Immature natural killer cell (primary cell): ENCODE measurements around the gene PCGF5. TPM values are rescaled to one million over a fixed set of nuclear protein-coding genes. Genes with fewer than 3 reads are reported as not detected.
"Not testable (repeated sequence)": the region's sequence is repeated elsewhere in the genome, so short reads cannot be mapped to it uniquely, and the experiment has no call there.

Experiments
- DNase-seq, 3 donors: peaks; one replicate each; pipeline ENCODE4 v3.0.0; 2022; ENCODE audit warnings: mixed read lengths in 1 of 3
- H3K27ac Mint-ChIP-seq, 6 donors: one replicate each; pipeline ENCODE4 v1.8.0; 2020; ENCODE audit warnings: mixed read lengths in 6 of 6, mild to moderate bottlenecking in 5 of 6, inconsistent platforms in 4 of 6, moderate library complexity in 3 of 6
- H3K27me3 Mint-ChIP-seq, 3 donors: one replicate each; pipeline ENCODE4 v1.8.0; 2020 to 2021; ENCODE audit warnings: low read depth in 3 of 3, mild to moderate bottlenecking in 3 of 3, mixed read lengths in 3 of 3, moderate library complexity in 3 of 3, inconsistent platforms in 1 of 3
- H3K36me3 Mint-ChIP-seq, 3 donors: one replicate each; pipeline ENCODE4 v1.8.0; 2020; ENCODE audit warnings: mixed read lengths in 3 of 3, inconsistent platforms in 2 of 3, mild to moderate bottlenecking in 2 of 3
- H3K4me1 Mint-ChIP-seq, 2 donors: one replicate each; pipeline ENCODE4 v1.8.0; 2020; ENCODE audit warnings: inconsistent platforms in 2 of 2, mild to moderate bottlenecking in 2 of 2, mixed read lengths in 2 of 2, moderate library complexity in 1 of 2
- H3K4me3 Mint-ChIP-seq, 5 donors: one replicate each; pipeline ENCODE4 v1.8.0; 2020; ENCODE audit warnings: mild to moderate bottlenecking in 5 of 5, mixed read lengths in 5 of 5, inconsistent platforms in 3 of 5, moderate library complexity in 3 of 5
- H3K9me3 Mint-ChIP-seq, 6 donors: one replicate each; pipeline ENCODE4 v1.8.0; 2020; ENCODE audit warnings: mild to moderate bottlenecking in 6 of 6, mixed read lengths in 6 of 6, inconsistent platforms in 4 of 6, moderate library complexity in 3 of 6
- polyA plus RNA-seq, 3 donors: library from polyadenylated mRNA; unstranded; fragments of 300-500 nt; fragmentation: Illumina TruSeq; gene quantifications; one replicate each; pipeline ENCODE4 v1.2.3, GENCODE V29; 2021

The PCGF5 gene
- polyA plus RNA-seq, 3 donors from 2014 or later: 46.2 to 54.8 (median 53.5) TPM

- DNase-seq: no peak
- Mint-ChIP-seq H3K36me3 (peaks cover 11 to 50% (median 36%) of the 10 kb centered on the region in 3 donors), H3K27ac (no peak overlapping the region), H3K4me1 (no peaks in the 10 kb centered on the region), H3K4me3 (no peak overlapping the region), H3K9me3 (no peaks in the 10 kb centered on the region), H3K27me3 (no peaks in the 10 kb centered on the region)
Observed at GRCh38 chr10:91257310-91257709, 36.8 kb downstream of the PCGF5 start.

DNA sequence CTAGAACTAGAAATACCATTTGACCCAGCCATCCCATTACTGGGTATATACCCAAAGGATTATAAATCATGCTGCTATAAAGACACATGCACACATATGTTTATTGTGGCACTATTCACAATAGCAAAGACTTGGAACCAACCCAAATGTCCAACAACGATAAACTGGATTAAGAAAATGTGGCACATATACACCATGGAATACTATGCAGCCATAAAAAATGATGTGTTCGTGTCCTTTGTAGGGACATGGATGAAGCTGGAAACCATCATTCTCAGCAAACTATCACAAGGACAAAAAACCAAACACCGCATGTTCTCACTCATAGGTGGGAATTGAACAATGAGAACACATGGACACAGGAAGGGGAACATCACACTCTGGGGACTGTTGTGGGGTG is 40.0 kb downstream of the PCGF5 start:
- not testable (repeated sequence) for H3K27ac Mint-ChIP-seq, H3K4me3 Mint-ChIP-seq, H3K4me1 Mint-ChIP-seq, H3K27me3 Mint-ChIP-seq, H3K9me3 Mint-ChIP-seq, DNase-seq
- peaks cover 9 to 28% (median 15%) of the 10 kb centered on the region in 3 donors for H3K36me3 Mint-ChIP-seq

GRCh38 chr10:91271886-91272285 is 51.4 kb downstream of the PCGF5 start:
- no peak for DNase-seq
- Mint-ChIP-seq H3K36me3 (peaks cover 9 to 26% (median 17%) of the 10 kb centered on the region in 3 donors), H3K9me3 (no peaks in the 10 kb centered on the region), H3K4me1 (no peaks in the 10 kb centered on the region), H3K4me3 (no peak overlapping the region), H3K27me3 (no peaks in the 10 kb centered on the region), H3K27ac (no peak overlapping the region)

- H3K27me3 Mint-ChIP-seq: peaks cover 0 to 2% (median 0%) of the 10 kb centered on the region in 3 donors
- no peaks in the 10 kb centered on the region for H3K9me3 Mint-ChIP-seq
- no peak overlapping the region for H3K27ac Mint-ChIP-seq
- no peak overlapping the region for H3K4me3 Mint-ChIP-seq
- DNase-seq: no peak
- no peaks in the 10 kb centered on the region for H3K4me1 Mint-ChIP-seq
- no peaks in the 10 kb centered on the region for H3K36me3 Mint-ChIP-seq
Observed at GRCh38 chr10:91284486-91285090, 64.1 kb downstream of the PCGF5 start.

- H3K27ac Mint-ChIP-seq: no peak overlapping the region
- DNase-seq: no peak
- no peak overlapping the region for H3K4me3 Mint-ChIP-seq
- no peaks in the 10 kb centered on the region for H3K9me3 Mint-ChIP-seq
- H3K27me3 Mint-ChIP-seq: peaks cover 0 to 3% (median 2%) of the 10 kb centered on the region in 3 donors
- no peaks in the 10 kb centered on the region for H3K36me3 Mint-ChIP-seq
- H3K4me1 Mint-ChIP-seq: no peaks in the 10 kb centered on the region
Observed at GRCh38 chr10:91286572-91286971, 66.1 kb downstream of the PCGF5 start.

DNA sequence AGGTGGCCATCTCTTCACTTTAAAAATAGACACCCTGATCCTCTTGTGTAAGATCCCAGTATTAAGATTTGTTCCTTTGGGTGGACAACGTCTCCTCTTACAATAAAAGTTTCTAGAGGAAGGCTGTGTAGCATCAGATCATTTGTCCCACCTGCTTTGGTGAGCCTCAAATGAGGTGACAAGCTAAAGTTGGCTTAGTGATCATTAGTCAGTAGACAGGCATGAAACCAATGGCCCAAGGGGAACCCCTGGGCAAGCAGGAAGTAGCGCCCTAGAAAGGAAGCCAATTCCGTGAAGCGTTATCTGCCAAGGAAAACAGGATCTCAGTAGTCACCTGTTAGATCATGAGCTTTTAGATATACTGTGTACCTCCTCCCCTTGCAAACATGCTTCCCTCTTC is 66.8 kb downstream of the PCGF5 start:
- no peaks in the 10 kb centered on the region for H3K36me3 Mint-ChIP-seq
- H3K4me3 Mint-ChIP-seq: no peak overlapping the region
- H3K27me3 Mint-ChIP-seq: peaks cover 0 to 4% (median 2%) of the 10 kb centered on the region in 3 donors
- no peak for DNase-seq
- no peak overlapping the region for H3K27ac Mint-ChIP-seq
- no peaks in the 10 kb centered on the region for H3K4me1 Mint-ChIP-seq
- H3K9me3 Mint-ChIP-seq: no peaks in the 10 kb centered on the region

DNA sequence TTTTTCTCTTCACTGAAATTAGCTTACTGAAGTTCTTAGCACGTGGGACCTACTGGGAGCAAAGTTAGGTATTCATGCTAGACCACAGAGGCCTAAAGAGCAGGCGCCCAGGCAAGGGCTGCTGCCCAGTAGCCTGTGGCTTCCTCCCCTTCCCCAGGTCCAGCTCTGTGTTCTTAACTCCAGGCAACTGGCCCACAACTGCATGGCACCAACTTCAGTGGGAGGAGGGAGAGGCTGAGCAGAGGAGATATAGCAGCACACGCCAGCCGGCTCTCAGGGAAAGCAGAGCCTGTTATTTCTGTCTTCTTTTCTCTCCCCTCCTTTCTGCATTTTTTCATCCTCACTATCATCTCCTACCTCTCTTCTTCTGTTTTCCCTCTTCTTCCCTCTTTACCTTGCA is 67.4 kb downstream of the PCGF5 start:
- Mint-ChIP-seq H3K4me1 (no peaks in the 10 kb centered on the region), H3K4me3 (no peak overlapping the region), H3K9me3 (no peaks in the 10 kb centered on the region), H3K27me3 (peaks cover 0 to 4% (median 2%) of the 10 kb centered on the region in 3 donors), H3K36me3 (no peaks in the 10 kb centered on the region), H3K27ac (peak overlapping the region in 1 of 6 donors; percentile 49)
- no peak for DNase-seq

GRCh38 chr10:91289305-91289704 is 68.8 kb downstream of the PCGF5 start:
- Mint-ChIP-seq H3K36me3 (no peaks in the 10 kb centered on the region), H3K9me3 (no peaks in the 10 kb centered on the region), H3K27me3 (peaks cover 0 to 4% (median 2%) of the 10 kb centered on the region in 3 donors), H3K4me3 (no peak overlapping the region), H3K27ac (no peak overlapping the region), H3K4me1 (no peaks in the 10 kb centered on the region)
- no peak for DNase-seq

DNA sequence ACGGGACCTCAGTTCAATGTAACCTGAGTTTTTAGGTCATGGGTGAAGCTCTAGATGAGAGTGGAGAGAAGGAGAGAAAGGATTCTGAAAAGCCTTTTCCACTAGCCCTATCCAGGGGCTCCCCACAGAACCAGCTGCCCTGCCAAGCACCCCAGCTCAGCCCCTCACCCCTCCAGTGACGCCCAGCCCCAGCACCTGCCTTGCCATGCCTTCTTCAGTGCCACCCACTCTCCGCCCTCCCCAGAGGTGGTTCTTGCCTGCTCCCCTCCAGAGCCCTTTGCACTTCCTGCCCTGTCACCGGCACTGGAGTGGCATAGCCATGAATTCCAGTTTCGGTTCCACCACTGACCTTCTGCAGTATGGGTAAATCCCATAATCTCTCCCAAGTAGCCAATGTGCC is 70.1 kb downstream of the PCGF5 start:
- peaks cover 0 to 6% (median 4%) of the 10 kb centered on the region in 3 donors for H3K27me3 Mint-ChIP-seq
- H3K27ac Mint-ChIP-seq: no peak overlapping the region
- no peak overlapping the region for H3K4me3 Mint-ChIP-seq
- DNase-seq: no peak
- no peaks in the 10 kb centered on the region for H3K9me3 Mint-ChIP-seq
- H3K4me1 Mint-ChIP-seq: no peaks in the 10 kb centered on the region
- H3K36me3 Mint-ChIP-seq: no peaks in the 10 kb centered on the region

GRCh38 chr10:91294134-91294906 is 73.9 kb downstream of the PCGF5 start:
- H3K27ac Mint-ChIP-seq: no peak overlapping the region
- H3K4me3 Mint-ChIP-seq: no peak overlapping the region
- no peaks in the 10 kb centered on the region for H3K9me3 Mint-ChIP-seq
- peaks cover 11 to 19% of the 10 kb centered on the region in 2 donors for H3K4me1 Mint-ChIP-seq
- no peak for DNase-seq
- no peaks in the 10 kb centered on the region for H3K36me3 Mint-ChIP-seq
- peaks cover 0 to 18% (median 14%) of the 10 kb centered on the region in 3 donors for H3K27me3 Mint-ChIP-seq

GRCh38 chr10:91295346-91295745 is 74.9 kb downstream of the PCGF5 start:
- no peaks in the 10 kb centered on the region for H3K36me3 Mint-ChIP-seq
- no peak overlapping the region for H3K27ac Mint-ChIP-seq
- no peak overlapping the region for H3K4me3 Mint-ChIP-seq

DNA sequence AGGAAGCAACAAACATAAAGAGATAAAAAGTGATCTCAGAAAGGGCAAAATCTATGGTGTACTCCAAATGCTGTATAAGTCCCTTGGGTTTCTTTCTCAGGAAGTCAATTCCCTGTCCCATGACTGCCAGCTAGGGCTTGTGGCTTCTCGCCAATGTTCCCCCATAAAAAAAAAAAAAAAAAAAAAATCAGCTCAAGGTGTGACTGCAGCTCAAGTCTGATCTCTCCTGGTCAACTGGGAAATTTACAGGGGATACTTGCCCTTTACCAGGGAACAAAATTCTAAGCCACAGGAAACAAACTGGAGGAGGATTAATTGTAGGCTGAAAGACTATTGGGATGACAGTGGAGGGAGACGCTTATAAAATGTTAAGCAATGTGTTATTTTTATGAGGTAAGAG is 76.0 kb downstream of the PCGF5 start:
- Mint-ChIP-seq H3K4me3 (peak overlapping the region in 1 of 5 donors; percentile 17), H3K27me3 (peaks cover 0 to 15% (median 14%) of the 10 kb centered on the region in 3 donors), H3K27ac (no peak overlapping the region)

More at GRCh38 chr10:91295346-91295745, 74.9 kb downstream of the PCGF5 start:
- no peaks in the 10 kb centered on the region for H3K9me3 Mint-ChIP-seq
- DNase-seq: no peak
- H3K27me3 Mint-ChIP-seq: peaks cover 0 to 18% (median 14%) of the 10 kb centered on the region in 3 donors
- peaks cover 11 to 19% of the 10 kb centered on the region in 2 donors for H3K4me1 Mint-ChIP-seq

GRCh38 chr10:91298224-91298871 is 77.9 kb downstream of the PCGF5 start:
- Mint-ChIP-seq H3K27me3 (peaks cover 0 to 14% (median 14%) of the 10 kb centered on the region in 3 donors), H3K4me1 (peaks cover 11 to 19% of the 10 kb centered on the region in 2 donors), H3K36me3 (no peaks in the 10 kb centered on the region), H3K4me3 (peak overlapping the region; percentile 68 to 77 (median 69)), H3K9me3 (no peaks in the 10 kb centered on the region), H3K27ac (peak overlapping the region in 1 of 6 donors; percentile 20)
- peak; percentile 49 to 70 (median 69) for DNase-seq

More for the DNA sequence above, 76.0 kb downstream of the PCGF5 start:
- Mint-ChIP-seq H3K9me3 (no peaks in the 10 kb centered on the region), H3K4me1 (peaks cover 11 to 19% of the 10 kb centered on the region in 2 donors), H3K36me3 (no peaks in the 10 kb centered on the region)
- DNase-seq: no peak

DNA sequence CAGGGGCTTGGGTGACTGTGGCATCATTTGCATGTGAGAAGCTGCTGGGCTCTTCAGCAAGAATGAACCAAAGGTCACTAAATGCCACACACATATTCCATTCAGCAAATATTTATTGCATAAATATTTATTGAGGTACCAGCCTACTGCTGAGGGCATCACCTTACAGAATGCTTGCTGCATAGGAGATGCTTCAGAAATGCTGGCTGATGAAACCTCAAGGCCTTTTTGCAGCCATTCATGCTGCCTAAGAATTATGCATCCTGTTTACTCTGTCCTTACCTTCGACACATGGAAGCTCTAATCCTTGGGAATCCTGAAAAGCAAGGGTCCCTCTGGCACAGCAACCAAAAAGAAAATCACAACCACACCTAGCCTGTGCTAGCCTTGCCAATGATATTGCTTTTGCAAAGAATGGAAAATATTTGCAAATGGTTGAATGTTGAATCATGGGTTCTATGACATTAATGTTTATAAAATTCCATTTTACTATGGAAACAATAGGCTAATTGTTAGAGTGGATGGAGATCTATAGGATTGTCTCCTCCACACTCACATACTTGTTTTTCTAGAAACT is 79.6 kb downstream of the PCGF5 start:
- Mint-ChIP-seq H3K9me3 (no peaks in the 10 kb centered on the region), H3K4me1 (peaks cover 11 to 19% of the 10 kb centered on the region in 2 donors), H3K27me3 (peaks cover 0 to 14% (median 13%) of the 10 kb centered on the region in 3 donors), H3K36me3 (no peaks in the 10 kb centered on the region), H3K27ac (no peak overlapping the region), H3K4me3 (no peak overlapping the region)
- DNase-seq: no peak
